ENCODE data around the gene LOC128125822.

Gene LOC128125822

DNA sequence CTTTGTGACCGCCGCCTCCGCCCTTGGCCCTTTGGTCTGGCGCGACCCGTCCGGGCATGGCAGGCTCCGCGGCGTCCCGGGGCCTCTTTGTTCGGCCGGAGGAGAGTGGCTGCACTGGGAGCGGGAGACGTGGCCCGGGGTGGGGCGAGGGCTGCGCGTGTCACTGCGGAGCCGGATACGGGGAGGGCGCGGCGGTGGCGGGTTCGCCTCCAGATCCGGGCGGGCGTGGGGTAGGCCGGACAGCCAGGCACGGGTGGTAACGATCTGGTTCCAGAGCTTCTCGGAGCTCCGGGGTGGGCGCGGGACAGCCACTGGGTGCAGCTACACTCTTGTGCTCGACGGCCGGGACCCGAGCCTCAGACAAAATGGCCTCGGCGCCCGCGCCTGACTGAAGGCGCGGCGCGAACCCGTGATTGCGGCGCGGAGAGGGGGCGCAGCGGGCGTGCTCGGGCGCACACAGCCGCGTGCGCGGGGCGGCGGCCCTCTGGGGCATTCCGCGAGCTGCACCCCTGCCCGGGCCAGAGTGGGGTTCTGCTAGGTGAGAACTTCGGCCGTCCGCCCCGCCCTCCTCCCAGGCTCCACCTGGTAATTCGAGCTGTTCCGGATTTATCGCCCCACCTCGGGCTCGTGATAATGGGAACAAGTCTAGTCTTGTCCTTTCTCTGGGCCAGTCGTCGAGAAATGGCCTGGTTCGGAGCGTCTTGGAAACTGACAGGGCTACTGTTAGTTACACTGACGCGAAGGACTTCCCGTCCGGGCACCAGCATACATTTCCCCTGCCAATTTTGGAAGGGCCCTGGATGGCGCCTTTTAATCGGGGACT is 1.0 kb downstream of the LOC128125822 start (continued):
- TF ChIP-seq SMC3 (IDR thresholded peaks at IDR 0.05; ENCODE audit: borderline replicate concordance, low read length) (no peak), SMAD5 (IDR thresholded peaks at IDR 0.05; ENCODE audit: low read depth) (0 out of 2 replicates have a peak, but pooled peaks have one; percentile 44), STAT1 (conservative IDR thresholded peaks at IDR 0.05) (peak; percentile 67; the same call in 1 of the 2 replicates), MYC (IDR thresholded peaks at IDR 0.05; ENCODE audit: insufficient read depth, insufficient read length, insufficient replicate concordance, low read length, severe bottlenecking) (peak; percentile 87), SPI1 (IDR thresholded peaks at IDR 0.05; ENCODE audit: borderline replicate concordance, insufficient read depth, low read depth, low read length) (no peak; the same call in 1 of the 2 replicates), EGR1 (IDR thresholded peaks at IDR 0.05; ENCODE audit: borderline replicate concordance in 1 of 2, low read depth in 2 of 2, low read length in 2 of 2) (peak in 1 of 2 experiments; percentile 70; a peak in 2 of 3 replicates), ZNF24 (IDR thresholded peaks at IDR 0.05) (no peak), ETV6 (conservative IDR thresholded peaks at IDR 0.05 in 1 of 2, IDR thresholded peaks at IDR 0.05 in 1 of 2; ENCODE audit: borderline replicate concordance in 1 of 2, low read depth in 1 of 2) (peak in 1 of 2 experiments; percentile 22; a peak in 1 of 4 replicates), FOXM1 (IDR thresholded peaks at IDR 0.05; ENCODE audit: low read depth, low read length) (peak; percentile 37; the same call in 1 of the 2 replicates), TARDBP (IDR thresholded peaks at IDR 0.05; ENCODE audit: borderline replicate concordance) (no peak), BACH1 (IDR thresholded peaks at IDR 0.05; ENCODE audit: borderline replicate concordance) (peak; percentile 94)
- TF ChIP-seq, protein P1, sequence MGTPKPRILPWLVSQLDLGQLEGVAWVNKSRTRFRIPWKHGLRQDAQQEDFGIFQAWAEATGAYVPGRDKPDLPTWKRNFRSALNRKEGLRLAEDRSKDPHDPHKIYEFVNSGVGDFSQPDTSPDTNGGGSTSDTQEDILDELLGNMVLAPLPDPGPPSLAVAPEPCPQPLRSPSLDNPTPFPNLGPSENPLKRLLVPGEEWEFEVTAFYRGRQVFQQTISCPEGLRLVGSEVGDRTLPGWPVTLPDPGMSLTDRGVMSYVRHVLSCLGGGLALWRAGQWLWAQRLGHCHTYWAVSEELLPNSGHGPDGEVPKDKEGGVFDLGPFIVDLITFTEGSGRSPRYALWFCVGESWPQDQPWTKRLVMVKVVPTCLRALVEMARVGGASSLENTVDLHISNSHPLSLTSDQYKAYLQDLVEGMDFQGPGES (IDR thresholded peaks at IDR 0.05): no peak
- TF ChIP-seq, protein P2, sequence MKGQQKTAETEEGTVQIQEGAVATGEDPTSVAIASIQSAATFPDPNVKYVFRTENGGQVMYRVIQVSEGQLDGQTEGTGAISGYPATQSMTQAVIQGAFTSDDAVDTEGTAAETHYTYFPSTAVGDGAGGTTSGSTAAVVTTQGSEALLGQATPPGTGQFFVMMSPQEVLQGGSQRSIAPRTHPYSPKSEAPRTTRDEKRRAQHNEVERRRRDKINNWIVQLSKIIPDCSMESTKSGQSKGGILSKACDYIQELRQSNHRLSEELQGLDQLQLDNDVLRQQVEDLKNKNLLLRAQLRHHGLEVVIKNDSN (IDR thresholded peaks at IDR 0.05; ENCODE audit: borderline replicate concordance, extremely low read length, insufficient read depth, low read depth, low read length): no peak

All from GM12878 (cell line).